ENCODE data around the gene ZBTB34. TPM values are rescaled to one million over a fixed set of nuclear protein-coding genes. Genes with fewer than 3 reads are reported as not detected.

Gene ZBTB34
- total RNA-seq, 1 experiment from 2014 or later = 6.7 TPM

DNA sequence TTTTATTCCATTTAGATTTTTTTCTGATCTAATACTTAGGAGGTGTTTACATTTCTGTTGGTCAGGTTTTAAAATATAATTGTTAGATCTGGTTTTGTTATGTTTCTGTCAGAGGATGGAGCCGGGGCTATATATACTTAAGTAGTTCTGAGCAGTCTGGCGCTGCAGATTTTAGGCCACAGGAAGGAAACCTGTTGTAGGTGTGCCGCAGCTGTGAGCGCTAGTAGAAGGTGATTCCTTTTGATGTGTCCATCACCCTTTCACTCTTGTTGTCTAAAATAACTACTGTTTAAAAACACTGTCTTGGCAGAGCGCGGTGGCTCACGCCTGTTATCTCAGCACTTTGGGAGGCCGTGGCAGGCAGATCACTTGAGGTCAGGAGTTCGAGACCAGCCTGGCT lies 17.0 kb downstream of the ZBTB34 start:
- intact Hi-C loops (cut with micrococcal nuclease; ENCODE audit: unreplicated experiment) = no loop called here
- no TSS peak for BruUV-seq (replicated peaks)
- H3K4me3 Mint-ChIP-seq (ENCODE audit: low read depth, unreplicated experiment) = no peak overlapping the region
- CTCF ChIA-PET = no interaction called here
- TF ChIP-seq, protein P1, sequence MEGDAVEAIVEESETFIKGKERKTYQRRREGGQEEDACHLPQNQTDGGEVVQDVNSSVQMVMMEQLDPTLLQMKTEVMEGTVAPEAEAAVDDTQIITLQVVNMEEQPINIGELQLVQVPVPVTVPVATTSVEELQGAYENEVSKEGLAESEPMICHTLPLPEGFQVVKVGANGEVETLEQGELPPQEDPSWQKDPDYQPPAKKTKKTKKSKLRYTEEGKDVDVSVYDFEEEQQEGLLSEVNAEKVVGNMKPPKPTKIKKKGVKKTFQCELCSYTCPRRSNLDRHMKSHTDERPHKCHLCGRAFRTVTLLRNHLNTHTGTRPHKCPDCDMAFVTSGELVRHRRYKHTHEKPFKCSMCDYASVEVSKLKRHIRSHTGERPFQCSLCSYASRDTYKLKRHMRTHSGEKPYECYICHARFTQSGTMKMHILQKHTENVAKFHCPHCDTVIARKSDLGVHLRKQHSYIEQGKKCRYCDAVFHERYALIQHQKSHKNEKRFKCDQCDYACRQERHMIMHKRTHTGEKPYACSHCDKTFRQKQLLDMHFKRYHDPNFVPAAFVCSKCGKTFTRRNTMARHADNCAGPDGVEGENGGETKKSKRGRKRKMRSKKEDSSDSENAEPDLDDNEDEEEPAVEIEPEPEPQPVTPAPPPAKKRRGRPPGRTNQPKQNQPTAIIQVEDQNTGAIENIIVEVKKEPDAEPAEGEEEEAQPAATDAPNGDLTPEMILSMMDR (IDR thresholded peaks at IDR 0.05; ENCODE audit: unreplicated experiment) = no peak
- no peak overlapping the region for H3K27ac Mint-ChIP-seq (ENCODE audit: unreplicated experiment)
- no peaks in the 10 kb centered on the region for H3K9me3 Mint-ChIP-seq (ENCODE audit: low read depth, unreplicated experiment)
- no peak for DNase-seq
- H3K4me1 Mint-ChIP-seq (ENCODE audit: low read depth, unreplicated experiment) = no peaks in the 10 kb centered on the region
- H3K36me3 Mint-ChIP-seq (ENCODE audit: insufficient read depth, unreplicated experiment) = peaks cover 7% of the 10 kb centered on the region
- no peaks in the 10 kb centered on the region for H3K27me3 Mint-ChIP-seq (ENCODE audit: unreplicated experiment)

DNA sequence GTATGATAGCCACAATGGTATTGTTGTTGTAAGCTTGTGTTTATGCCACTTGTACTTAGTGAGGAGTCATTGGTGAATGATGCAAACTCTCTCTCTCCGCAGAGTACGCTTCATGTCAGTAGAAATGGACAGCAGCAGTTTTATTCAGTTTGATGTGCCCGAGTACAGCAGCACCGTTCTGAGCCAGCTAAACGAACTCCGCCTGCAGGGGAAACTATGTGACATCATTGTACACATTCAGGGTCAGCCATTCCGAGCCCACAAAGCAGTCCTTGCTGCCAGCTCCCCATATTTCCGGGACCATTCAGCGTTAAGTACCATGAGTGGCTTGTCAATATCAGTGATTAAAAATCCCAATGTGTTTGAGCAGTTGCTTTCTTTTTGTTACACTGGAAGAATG lies 18.8 kb downstream of the ZBTB34 start:
- Mint-ChIP-seq H3K4me3 (ENCODE audit: low read depth, unreplicated experiment) (no peak overlapping the region), H3K27ac (ENCODE audit: unreplicated experiment) (no peak overlapping the region), H3K9me3 (ENCODE audit: low read depth, unreplicated experiment) (no peaks in the 10 kb centered on the region), H3K36me3 (ENCODE audit: insufficient read depth, unreplicated experiment) (peaks cover 7% of the 10 kb centered on the region), H3K4me1 (ENCODE audit: low read depth, unreplicated experiment) (no peaks in the 10 kb centered on the region), H3K27me3 (ENCODE audit: unreplicated experiment) (no peaks in the 10 kb centered on the region)
- intact Hi-C loops (cut with micrococcal nuclease; ENCODE audit: unreplicated experiment) = no loop called here
- no peak for DNase-seq
- no TSS peak for BruUV-seq (replicated peaks)
- CTCF ChIA-PET = interaction anchor here (0.6 kb wide), 1 partner anchor 31 kb away, joined by 4 read pairs; no protein-coding TSS in a partner anchor
- TF ChIP-seq, protein P1 (IDR thresholded peaks at IDR 0.05; ENCODE audit: unreplicated experiment) = no peak

DNA sequence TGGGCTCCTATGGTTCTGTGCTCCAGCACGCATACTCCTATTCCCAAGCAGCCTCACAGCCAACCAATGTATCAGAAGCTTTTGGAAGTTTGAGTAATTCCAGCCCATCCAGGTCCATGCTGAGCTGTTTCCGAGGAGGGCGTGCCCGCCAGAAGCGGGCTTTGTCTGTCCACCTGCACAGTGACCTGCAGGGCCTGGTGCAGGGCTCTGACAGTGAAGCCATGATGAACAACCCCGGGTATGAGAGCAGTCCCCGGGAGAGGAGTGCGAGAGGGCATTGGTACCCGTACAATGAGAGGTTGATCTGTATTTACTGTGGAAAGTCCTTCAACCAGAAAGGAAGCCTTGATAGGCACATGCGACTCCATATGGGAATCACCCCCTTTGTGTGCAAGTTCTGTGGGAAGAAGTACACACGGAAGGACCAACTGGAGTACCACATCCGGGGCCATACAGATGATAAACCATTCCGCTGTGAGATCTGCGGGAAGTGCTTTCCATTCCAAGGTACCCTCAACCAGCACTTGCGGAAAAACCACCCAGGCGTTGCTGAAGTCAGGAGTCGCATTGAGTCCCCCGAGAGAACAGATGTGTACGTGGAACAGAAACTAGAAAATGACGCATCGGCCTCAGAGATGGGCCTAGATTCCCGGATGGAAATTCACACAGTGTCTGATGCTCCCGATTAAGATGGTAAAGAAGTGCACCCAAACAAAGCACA lies 19.9 kb downstream of the ZBTB34 start:
- Mint-ChIP-seq H3K36me3 (ENCODE audit: insufficient read depth, unreplicated experiment) (peaks cover 7% of the 10 kb centered on the region), H3K9me3 (ENCODE audit: low read depth, unreplicated experiment) (no peaks in the 10 kb centered on the region), H3K27me3 (ENCODE audit: unreplicated experiment) (no peaks in the 10 kb centered on the region), H3K4me3 (ENCODE audit: low read depth, unreplicated experiment) (no peak overlapping the region), H3K27ac (ENCODE audit: unreplicated experiment) (no peak overlapping the region), H3K4me1 (ENCODE audit: low read depth, unreplicated experiment) (no peaks in the 10 kb centered on the region)
- intact Hi-C loops (cut with micrococcal nuclease; ENCODE audit: unreplicated experiment) = no loop called here
- no TSS peak for BruUV-seq (replicated peaks)
- DNase-seq = no peak
- TF ChIP-seq, protein P1 (IDR thresholded peaks at IDR 0.05; ENCODE audit: unreplicated experiment) = no peak
- CTCF ChIA-PET = no interaction called here

GRCh38 chr9:126880947-126881332 lies 20.5 kb downstream of the ZBTB34 start:
- BruUV-seq (replicated peaks) = no TSS peak
- no peaks in the 10 kb centered on the region for H3K4me1 Mint-ChIP-seq (ENCODE audit: low read depth, unreplicated experiment)

More at GRCh38 chr9:126880947-126881332, 20.5 kb downstream of the ZBTB34 start:
- Mint-ChIP-seq H3K27ac (ENCODE audit: unreplicated experiment) (no peak overlapping the region), H3K4me3 (ENCODE audit: low read depth, unreplicated experiment) (no peak overlapping the region), H3K36me3 (ENCODE audit: insufficient read depth, unreplicated experiment) (peaks cover 7% of the 10 kb centered on the region), H3K9me3 (ENCODE audit: low read depth, unreplicated experiment) (no peaks in the 10 kb centered on the region), H3K27me3 (ENCODE audit: unreplicated experiment) (no peaks in the 10 kb centered on the region)
- CTCF ChIA-PET = no interaction called here
- TF ChIP-seq, protein P1 (IDR thresholded peaks at IDR 0.05; ENCODE audit: unreplicated experiment) = no peak
- intact Hi-C loops (cut with micrococcal nuclease; ENCODE audit: unreplicated experiment) = no loop called here
- no peak for DNase-seq

Data from Calu3 (cell line).